OCI-LY3 (cell line): ENCODE results near the gene IER5.

Experiments
- H2AFZ ChIP-seq: fragments of 200-600, 300-600 bp; shearing (Covaris generic); 2 replicates; pipeline ENCODE4 v1.6.0; 2014; ENCODE audit warnings: antibody characterized with exemption, low read depth, low read length
- H3K27ac ChIP-seq: fragments of 200-600, 300-600 bp; sonication (generic); 2 replicates; pipeline ENCODE4 v1.5.1; 2014; ENCODE audit warnings: mild to moderate bottlenecking, low read length, moderate library complexity, mixed read lengths
- H3K27me3 ChIP-seq: fragments of 200-600, 300-600 bp; sonication (generic); 2 replicates; pipeline ENCODE4 v1.6.1; 2014; ENCODE audit warnings: low read depth, low read length, mixed read lengths
- H3K36me3 ChIP-seq: fragments of 200-600, 300-600 bp; sonication (generic); replicated peaks from 2 replicates; pipeline ENCODE3; 2014; ENCODE audit warnings: low read depth, low read length, mixed read lengths
- H3K4me1 ChIP-seq: fragments of 300-600, 200-600 bp; sonication (generic); 2 replicates; pipeline ENCODE4 v1.6.1; 2014; ENCODE audit warnings: low read length, mixed read lengths
- H3K4me2 ChIP-seq: fragments of 200-600, 300-600 bp; sonication (generic); 2 replicates; pipeline ENCODE4 v1.6.1; 2014; ENCODE audit warnings: low read length, mixed read lengths
- H3K4me3 ChIP-seq: fragments of 300-600, 200-600 bp; sonication (generic); 2 replicates; pipeline ENCODE4 v1.5.1; 2014; ENCODE audit warnings: antibody characterized with exemption, mild to moderate bottlenecking, low read length, moderate library complexity
- H3K79me2 ChIP-seq: fragments of 300-600, 200-600 bp; shearing (Covaris generic); 2 replicates; pipeline ENCODE4 v1.6.1; 2014; ENCODE audit warnings: mild to moderate bottlenecking, low read length, mixed read lengths
- H3K9ac ChIP-seq: fragments of 300-600, 200-600 bp; shearing (Covaris generic); 2 replicates; pipeline ENCODE4 v1.6.0; 2014; ENCODE audit warnings: mild to moderate bottlenecking, low read length, moderate library complexity
- H3K9me3 ChIP-seq: fragments of 200-600, 300-600 bp; shearing (Covaris generic); 2 replicates; pipeline ENCODE4 v1.6.1; 2014; ENCODE audit warnings: low read length, mixed read lengths; ENCODE audit not compliant: insufficient read depth
- H4K20me1 ChIP-seq: fragments of 200-600, 300-600 bp; sonication (generic); 2 replicates; pipeline ENCODE4 v1.6.1; 2016; ENCODE audit warnings: low read length, mixed read lengths; ENCODE audit not compliant: insufficient read depth
- CTCF ChIP-seq: fragments of 200-600, 300-600 bp; sonication (generic); IDR thresholded peaks from 2 replicates; pipeline ENCODE4 v1.5.1; 2014; ENCODE audit warnings: antibody characterized with exemption, low read length, low read depth
- EZH2phosphoT487 ChIP-seq: fragments of 200-600 bp; shearing (Covaris generic); IDR thresholded peaks from 2 replicates; pipeline ENCODE4 v1.6.1; 2018; ENCODE audit warnings: antibody characterized with exemption, mixed run types, low read depth

The IER5 gene

DNA sequence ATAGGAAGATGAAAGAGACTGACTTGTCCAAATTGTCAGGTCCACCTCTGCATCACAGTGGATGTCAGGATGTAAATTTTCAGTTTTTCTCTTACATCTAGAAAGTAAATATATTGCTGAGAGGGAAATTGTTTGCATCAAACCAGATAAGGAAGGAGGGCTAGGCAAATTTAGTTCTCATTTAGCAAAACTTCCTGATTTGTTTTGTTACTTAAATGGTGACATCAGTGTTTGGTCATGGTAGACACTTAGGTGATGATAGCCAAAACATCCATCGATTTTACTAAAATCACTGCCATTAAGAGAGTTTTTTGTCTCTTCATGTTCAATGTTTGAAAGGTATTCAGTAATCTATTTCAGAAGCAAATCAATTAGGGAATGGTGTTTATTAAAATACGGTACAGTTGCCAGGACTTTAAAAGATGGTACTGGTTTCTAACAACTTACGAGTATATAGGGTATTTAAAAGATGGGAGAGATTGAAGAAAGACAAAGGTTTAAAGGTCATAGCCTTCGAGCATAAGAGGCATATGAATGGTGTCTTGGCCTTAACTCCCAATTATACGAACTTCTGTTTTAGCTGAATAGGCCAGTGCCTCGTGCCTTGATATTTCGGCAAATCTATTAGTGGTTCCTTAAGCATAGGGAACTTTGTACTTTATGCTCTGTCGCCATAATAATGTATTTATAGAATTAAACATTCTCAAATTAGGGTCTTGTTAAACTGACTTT, 3.0 kb downstream of the IER5 start:
- peak overlapping the region; percentile 86 for H3K4me3 ChIP-seq
- no peaks in the 10 kb centered on the region for H3K27me3 ChIP-seq
- no peak overlapping the region for H2AFZ ChIP-seq
- peaks cover 66% of the 10 kb centered on the region for H4K20me1 ChIP-seq
- TF ChIP-seq EZH2phosphoT487 = no peak
- TF ChIP-seq CTCF = no peak
- peaks cover 89% of the 10 kb centered on the region for H3K79me2 ChIP-seq
- peaks cover 66% of the 10 kb centered on the region for H3K36me3 ChIP-seq
- H3K4me2 ChIP-seq = peak overlapping the region; percentile 70
- H3K9me3 ChIP-seq = no peaks in the 10 kb centered on the region
- H3K9ac ChIP-seq = peak overlapping the region; percentile 100
- H3K4me1 ChIP-seq = peaks cover 60% of the 10 kb centered on the region
- peak overlapping the region; percentile 98 for H3K27ac ChIP-seq

DNA sequence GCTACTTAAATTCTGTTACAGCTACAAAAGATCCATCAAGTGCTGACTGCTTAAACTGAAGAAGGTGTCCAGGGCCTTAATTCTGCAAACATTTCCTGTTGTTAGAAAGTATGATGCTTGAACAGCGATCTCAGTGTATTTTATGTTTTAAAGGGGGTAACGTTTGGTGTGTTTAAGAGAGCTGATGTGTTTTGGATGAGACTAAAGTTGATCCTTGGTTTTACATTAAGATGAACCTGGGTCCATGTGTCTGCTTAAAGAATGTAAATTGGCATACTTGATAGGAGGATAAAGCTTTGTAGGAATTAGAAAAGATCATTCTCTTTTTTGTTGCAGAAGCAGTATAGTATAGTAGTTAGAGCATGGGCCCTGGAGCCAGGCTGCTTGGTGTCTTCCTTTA, 3.6 kb downstream of the IER5 start:
- Histone ChIP-seq H3K9me3 (no peaks in the 10 kb centered on the region), H3K36me3 (peaks cover 70% of the 10 kb centered on the region), H3K4me2 (peak overlapping the region; percentile 70), H3K79me2 (peaks cover 88% of the 10 kb centered on the region), H3K9ac (peak overlapping the region; percentile 100), H3K4me3 (peak overlapping the region; percentile 86), H4K20me1 (peaks cover 72% of the 10 kb centered on the region), H3K4me1 (peaks cover 61% of the 10 kb centered on the region), H3K27ac (peak overlapping the region; percentile 98), H3K27me3 (no peaks in the 10 kb centered on the region), H2AFZ (no peak overlapping the region)
- TF ChIP-seq EZH2phosphoT487 (no peak), CTCF (no peak)

GRCh38 chr1:181092883-181093458, 4.5 kb downstream of the IER5 start:
- Histone ChIP-seq H2AFZ (no peak overlapping the region), H3K36me3 (peaks cover 75% of the 10 kb centered on the region), H3K9ac (no peak overlapping the region), H3K79me2 (peaks cover 83% of the 10 kb centered on the region), H3K27me3 (no peaks in the 10 kb centered on the region), H3K9me3 (no peaks in the 10 kb centered on the region), H4K20me1 (peaks cover 80% of the 10 kb centered on the region), H3K4me2 (peak overlapping the region; percentile 70), H3K4me3 (peak overlapping the region; percentile 31), H3K27ac (no peak overlapping the region), H3K4me1 (peaks cover 62% of the 10 kb centered on the region)
- TF ChIP-seq CTCF (no peak), EZH2phosphoT487 (no peak)

DNA sequence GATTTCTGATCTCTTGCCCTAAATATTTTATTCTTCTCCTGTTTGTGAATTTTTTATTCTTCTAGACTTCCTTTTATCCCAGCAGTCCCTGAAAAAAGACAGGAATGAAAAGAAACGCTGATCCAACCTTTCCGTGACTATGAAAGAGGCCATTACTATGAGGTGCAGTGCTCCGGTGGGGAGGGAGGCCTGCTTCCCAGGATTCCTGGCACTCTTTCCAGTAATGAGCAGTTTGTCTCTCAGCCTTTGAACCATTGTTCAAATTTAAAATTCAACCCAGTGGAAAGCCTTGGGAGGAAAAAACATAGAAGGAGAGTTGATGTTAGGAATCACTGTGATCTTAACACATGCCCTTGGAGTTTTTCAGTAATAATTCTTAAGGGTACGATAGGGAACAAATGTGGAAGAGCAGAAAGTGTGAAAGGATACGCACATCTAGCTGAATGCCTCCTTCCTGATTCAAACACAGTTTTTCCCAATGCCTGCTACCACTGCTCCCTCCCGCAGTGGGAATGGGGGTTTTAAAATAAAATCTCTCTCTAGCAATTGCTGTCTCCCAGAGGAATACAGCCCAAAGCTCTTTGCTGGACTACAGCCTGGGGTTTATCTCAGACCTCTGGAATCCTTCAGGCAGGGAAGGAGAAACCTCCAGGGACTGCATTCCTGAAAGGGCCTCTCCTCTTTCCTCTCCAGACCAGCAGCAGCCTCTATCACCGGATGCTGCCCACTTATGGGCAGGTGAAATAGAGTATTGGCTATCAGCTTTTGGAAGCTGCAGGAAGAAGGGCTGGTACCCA, 6.1 kb downstream of the IER5 start:
- Histone ChIP-seq H3K27me3 (no peaks in the 10 kb centered on the region), H3K9me3 (no peaks in the 10 kb centered on the region), H3K4me1 (peaks cover 78% of the 10 kb centered on the region), H4K20me1 (peaks cover 81% of the 10 kb centered on the region), H3K4me2 (peak overlapping the region; percentile 2; the same call in 1 of the 2 replicates), H2AFZ (no peak overlapping the region), H3K36me3 (peaks cover 68% of the 10 kb centered on the region), H3K27ac (peak overlapping the region; percentile 2; the same call in 1 of the 2 replicates), H3K9ac (no peak overlapping the region), H3K79me2 (peaks cover 70% of the 10 kb centered on the region), H3K4me3 (no peak overlapping the region)
- TF ChIP-seq CTCF (no peak), EZH2phosphoT487 (no peak)
